ENCODE results near the gene SRCAP.
"Not testable (repeated sequence)": the region's sequence is repeated elsewhere in the genome, so short reads cannot be mapped to it uniquely, and the experiment has no call there.

SRCAP gene

GRCh38 chr16:30680326-30680725 lies 18.6 kb upstream of the SRCAP start:
- ChIA-PET CTCF (no interaction called here), POLR2A (no interaction called here)
- TF ChIP-seq ARNT (IDR thresholded peaks at IDR 0.05) (no peak), SUZ12 (IDR thresholded peaks at IDR 0.05) (no peak), TARDBP (IDR thresholded peaks at IDR 0.05) (no peak), LEF1 (IDR thresholded peaks at IDR 0.05; ENCODE audit: borderline replicate concordance) (no peak), BHLHE40 (IDR thresholded peaks at IDR 0.05; ENCODE audit: borderline replicate concordance) (no peak), NFRKB (IDR thresholded peaks at IDR 0.05) (no peak)

GRCh38 chr16:30688701-30689100 lies 10.3 kb upstream of the SRCAP start:
- CTCF ChIA-PET: interaction anchor here (1.2 kb wide), 1 partner anchor 30 kb away, joined by 4 read pairs; no protein-coding TSS in a partner anchor

More at GRCh38 chr16:30680326-30680725, 18.6 kb upstream of the SRCAP start:
- no peak for DNase-seq (ENCODE audit: extremely low spot score)

GRCh38 chr16:30691907-30692306 lies 7.1 kb upstream of the SRCAP start:
- ChIA-PET POLR2A (interaction anchor here (3.4 kb wide), 1 partner anchor 33 kb away, joined by 27 read pairs; the partner anchor contains the start of gene FBRS), CTCF (interaction anchor here (1.0 kb wide), 1 partner anchor 600 kb away, joined by 3 read pairs; the partner anchor contains the start of gene TBX6)
- no peak for TF ChIP-seq L3MBTL2 (conservative IDR thresholded peaks at IDR 0.05)

More at GRCh38 chr16:30688701-30689100, 10.3 kb upstream of the SRCAP start:
- DNase-seq (ENCODE audit: extremely low spot score): no peak
- POLR2A ChIA-PET: interaction anchor here (1.1 to 1.9 kb wide), 3 partner anchors 9 to 30 kb away, joined by 4 to 6 read pairs (median 5); partner anchors contain the start of gene SRCAP
- no peak for TF ChIP-seq PKNOX1 (IDR thresholded peaks at IDR 0.05)
- no peak for TF ChIP-seq CTBP1 (IDR thresholded peaks at IDR 0.05; ENCODE audit: borderline replicate concordance)
- no peak for TF ChIP-seq NFRKB (IDR thresholded peaks at IDR 0.05)
- no peak for TF ChIP-seq SP1 (IDR thresholded peaks at IDR 0.05)
- TF ChIP-seq LEF1 (IDR thresholded peaks at IDR 0.05; ENCODE audit: borderline replicate concordance): no peak
- no peak for TF ChIP-seq HDGF (IDR thresholded peaks at IDR 0.05; ENCODE audit: borderline replicate concordance)
- TF ChIP-seq FOXM1 (IDR thresholded peaks at IDR 0.05; ENCODE audit: borderline replicate concordance): no peak
- no peak for TF ChIP-seq L3MBTL2 (conservative IDR thresholded peaks at IDR 0.05)
- TF ChIP-seq FOXA1 (IDR thresholded peaks at IDR 0.05): no peak
- TF ChIP-seq ZNF384 (IDR thresholded peaks at IDR 0.05): no peak
- no peak for TF ChIP-seq ARNT (IDR thresholded peaks at IDR 0.05)
- TF ChIP-seq BHLHE40 (IDR thresholded peaks at IDR 0.05; ENCODE audit: borderline replicate concordance): no peak
- TF ChIP-seq SUZ12 (IDR thresholded peaks at IDR 0.05): no peak
- no peak for TF ChIP-seq ELF4 (IDR thresholded peaks at IDR 0.05)
- TF ChIP-seq FOXK2 (IDR thresholded peaks at IDR 0.05): no peak
- TF ChIP-seq TARDBP (IDR thresholded peaks at IDR 0.05): no peak

GRCh38 chr16:30692396-30693064 lies 6.4 kb upstream of the SRCAP start:
- CTCF ChIA-PET: interaction anchor here (0.6 to 1.1 kb wide), 5 partner anchors 9 to 1342 kb away, joined by 3 to 4 read pairs (median 3); partner anchors contain the start of gene TBX6
- POLR2A ChIA-PET: interaction anchor here (3.4 kb wide), 1 partner anchor 33 kb away, joined by 27 read pairs; the partner anchor contains the start of gene FBRS
- no peak for TF ChIP-seq CTBP1 (IDR thresholded peaks at IDR 0.05; ENCODE audit: borderline replicate concordance)
- no peak for TF ChIP-seq FOXK2 (IDR thresholded peaks at IDR 0.05)
- no peak for TF ChIP-seq SUZ12 (IDR thresholded peaks at IDR 0.05)
- TF ChIP-seq SP1 (IDR thresholded peaks at IDR 0.05): no peak
- TF ChIP-seq FOXA1 (IDR thresholded peaks at IDR 0.05): no peak
- no peak for TF ChIP-seq PKNOX1 (IDR thresholded peaks at IDR 0.05)
- no peak for TF ChIP-seq L3MBTL2 (conservative IDR thresholded peaks at IDR 0.05)
- TF ChIP-seq ARNT (IDR thresholded peaks at IDR 0.05): no peak
- DNase-seq (ENCODE audit: extremely low spot score): no peak

More at GRCh38 chr16:30691907-30692306, 7.1 kb upstream of the SRCAP start:
- no peak for DNase-seq (ENCODE audit: extremely low spot score)

GRCh38 chr16:30694926-30695693 lies 3.9 kb upstream of the SRCAP start:
- ChIA-PET CTCF (interaction anchor here (0.7 to 2.3 kb wide), 8 partner anchors 9 to 258 kb away, joined by 3 to 11 read pairs (median 6); partner anchors contain the start of gene PRR14), POLR2A (interaction anchor here (0.8 to 3.4 kb wide), 7 partner anchors 22 to 53 kb away, joined by 3 to 27 read pairs (median 4); partner anchors contain the start of genes FBRS, PHKG2 and PRR14)
- TF ChIP-seq SUZ12 (IDR thresholded peaks at IDR 0.05) (no peak), FOXM1 (IDR thresholded peaks at IDR 0.05; ENCODE audit: borderline replicate concordance) (no peak)

GRCh38 chr16:30696646-30697045 lies 2.3 kb upstream of the SRCAP start:
- not testable (repeated sequence) for DNase-seq (ENCODE audit: extremely low spot score)
- ChIA-PET POLR2A (interaction anchor here (0.6 to 3.7 kb wide), 17 partner anchors 8 to 889 kb away, joined by 3 to 57 read pairs (median 5); partner anchors contain the start of genes DCTPP1, FBRS, PHKG2 and PRR14), CTCF (interaction anchor here (0.5 to 1.8 kb wide), 5 partner anchors 10 to 267 kb away, joined by 3 to 7 read pairs (median 4); partner anchors contain the start of genes DCTPP1 and FBRS)

More at GRCh38 chr16:30694926-30695693, 3.9 kb upstream of the SRCAP start:
- no peak for DNase-seq (ENCODE audit: extremely low spot score)
